Measurements from ENCODE around the gene FOXK1.
"Not testable (repeated sequence)": the region's sequence is repeated elsewhere in the genome, so short reads cannot be mapped to it uniquely, and the experiment has no call there.

The FOXK1 gene

DNA sequence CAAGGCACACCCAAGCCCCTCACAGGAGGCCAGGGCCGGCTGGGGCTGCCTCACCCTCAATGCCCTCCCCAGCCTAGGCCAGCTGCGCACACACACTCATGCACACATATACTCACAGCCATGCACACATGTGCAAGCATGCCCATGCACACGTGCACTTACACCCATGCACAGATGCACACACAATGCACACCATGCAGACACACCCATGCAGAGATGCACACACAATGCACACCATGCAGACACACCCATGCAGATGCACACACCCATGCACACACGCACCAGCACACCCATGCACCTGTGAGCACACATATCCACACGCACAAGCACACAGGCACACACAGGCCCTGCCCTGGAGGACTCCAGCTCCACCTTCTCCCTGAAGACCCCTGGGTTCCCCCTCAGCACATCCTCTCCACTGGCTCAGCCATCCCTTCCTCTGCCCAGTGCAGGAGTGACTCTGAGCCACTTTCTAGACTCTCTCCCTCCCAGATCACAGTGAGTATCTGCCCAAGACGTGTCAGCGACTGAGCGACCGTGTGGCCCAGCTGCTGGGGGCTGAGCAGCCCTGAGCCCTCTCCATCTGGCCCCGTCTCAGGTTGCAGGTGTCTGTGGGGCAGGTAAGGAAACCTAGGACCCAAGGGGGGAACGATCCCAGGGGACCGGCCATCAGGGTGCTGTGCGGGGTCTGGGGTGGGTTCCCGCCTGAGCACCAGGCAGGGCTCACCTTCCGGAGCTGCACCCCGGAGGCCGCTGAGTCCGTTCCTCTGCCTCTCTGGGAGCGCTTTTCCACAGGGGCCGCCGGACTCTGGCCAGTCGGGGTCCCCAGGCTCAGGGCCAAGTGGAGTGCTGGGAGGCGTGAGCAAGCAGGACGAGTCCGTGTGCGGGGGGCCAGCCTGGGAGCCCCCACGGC lies 119.1 kb downstream of the FOXK1 start:
- Histone ChIP-seq H2AFZ (ENCODE audit: low read length, unreplicated experiment) (no peak overlapping the region), H3K27me3 (ENCODE audit: insufficient read depth, low read length) (no peaks in the 10 kb centered on the region), H3K4me3 (ENCODE audit: low read depth, low read length) (no peak overlapping the region), H3K36me3 (ENCODE audit: insufficient read depth, low read length) (no peaks in the 10 kb centered on the region), H3K79me2 (ENCODE audit: control insufficient read depth, insufficient read depth, low read length, unreplicated experiment) (no peaks in the 10 kb centered on the region), H3K4me1 (ENCODE audit: control insufficient read depth, insufficient read depth, low read length, unreplicated experiment) (no peaks in the 10 kb centered on the region), H3K27ac (ENCODE audit: low read depth, low read length) (no peak overlapping the region)

DNA sequence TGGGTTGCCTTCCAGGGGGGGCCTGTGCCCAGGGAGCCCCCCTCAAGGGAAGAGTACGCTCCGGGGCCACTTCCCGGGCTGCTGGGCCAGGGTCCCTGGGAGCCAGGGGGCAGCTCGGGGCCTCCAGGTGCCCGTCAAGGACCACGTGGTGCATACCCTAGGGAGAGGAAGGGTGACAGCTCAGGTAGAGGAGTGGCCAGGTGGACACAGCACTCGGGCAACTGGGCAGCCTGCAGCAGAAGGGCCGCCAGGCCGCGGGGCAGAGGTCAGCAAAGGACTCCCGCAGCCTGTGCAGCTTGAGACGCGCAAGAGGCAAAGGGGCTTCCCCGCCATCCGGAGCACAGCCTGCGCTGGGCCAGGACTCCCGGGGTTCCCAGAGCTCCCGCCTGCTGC lies 119.7 kb downstream of the FOXK1 start:
- H2AFZ ChIP-seq (ENCODE audit: low read length, unreplicated experiment): no peak overlapping the region
- H3K27me3 ChIP-seq (ENCODE audit: insufficient read depth, low read length): no peaks in the 10 kb centered on the region
- H3K79me2 ChIP-seq (ENCODE audit: control insufficient read depth, insufficient read depth, low read length, unreplicated experiment): no peaks in the 10 kb centered on the region
- H3K27ac ChIP-seq (ENCODE audit: low read depth, low read length): no peak overlapping the region
- no peaks in the 10 kb centered on the region for H3K36me3 ChIP-seq (ENCODE audit: insufficient read depth, low read length)
- H3K4me1 ChIP-seq (ENCODE audit: control insufficient read depth, insufficient read depth, low read length, unreplicated experiment): no peaks in the 10 kb centered on the region
- no peak overlapping the region for H3K4me3 ChIP-seq (ENCODE audit: low read depth, low read length)

DNA sequence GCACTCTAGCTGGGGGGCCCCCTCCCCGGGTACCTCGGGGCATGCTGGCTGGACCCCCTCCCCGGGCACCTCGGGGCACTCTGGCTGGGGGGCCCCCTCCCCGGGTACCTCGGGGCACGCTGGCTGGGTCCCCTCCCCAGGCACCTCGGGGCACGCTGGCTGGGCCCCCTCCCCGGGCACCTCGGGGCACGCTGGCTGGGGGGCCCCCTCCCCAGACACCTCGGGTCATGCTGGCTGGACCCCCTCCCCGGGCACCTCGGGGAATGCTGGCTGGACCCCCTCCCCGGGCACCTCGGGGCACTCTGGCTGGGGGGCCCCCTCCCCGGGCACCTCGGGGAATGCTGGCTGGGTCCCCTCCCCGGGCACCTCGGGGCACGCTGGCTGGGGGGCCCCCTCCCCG lies 120.5 kb downstream of the FOXK1 start:
- not testable (repeated sequence) for H3K4me1 ChIP-seq (ENCODE audit: control insufficient read depth, insufficient read depth, low read length, unreplicated experiment); H2AFZ ChIP-seq (ENCODE audit: low read length, unreplicated experiment); H3K4me3 ChIP-seq (ENCODE audit: low read depth, low read length); H3K79me2 ChIP-seq (ENCODE audit: control insufficient read depth, insufficient read depth, low read length, unreplicated experiment); H3K36me3 ChIP-seq (ENCODE audit: insufficient read depth, low read length); H3K27ac ChIP-seq (ENCODE audit: low read depth, low read length); H3K27me3 ChIP-seq (ENCODE audit: insufficient read depth, low read length)

GRCh38 chr7:4803397-4804241 lies 121.5 kb downstream of the FOXK1 start:
- no peak overlapping the region for H2AFZ ChIP-seq (ENCODE audit: low read length, unreplicated experiment)
- no peaks in the 10 kb centered on the region for H3K4me1 ChIP-seq (ENCODE audit: control insufficient read depth, insufficient read depth, low read length, unreplicated experiment)
- H3K4me3 ChIP-seq (ENCODE audit: low read depth, low read length): no peak overlapping the region
- no peaks in the 10 kb centered on the region for H3K27me3 ChIP-seq (ENCODE audit: insufficient read depth, low read length)
- H3K27ac ChIP-seq (ENCODE audit: low read depth, low read length): no peak overlapping the region
- H3K79me2 ChIP-seq (ENCODE audit: control insufficient read depth, insufficient read depth, low read length, unreplicated experiment): no peaks in the 10 kb centered on the region
- H3K36me3 ChIP-seq (ENCODE audit: insufficient read depth, low read length): no peaks in the 10 kb centered on the region

GRCh38 chr7:4805110-4805983 lies 123.3 kb downstream of the FOXK1 start:
- no peaks in the 10 kb centered on the region for H3K36me3 ChIP-seq (ENCODE audit: insufficient read depth, low read length)
- no peak overlapping the region for H3K4me3 ChIP-seq (ENCODE audit: low read depth, low read length)
- no peaks in the 10 kb centered on the region for H3K4me1 ChIP-seq (ENCODE audit: control insufficient read depth, insufficient read depth, low read length, unreplicated experiment)
- no peak overlapping the region for H3K27ac ChIP-seq (ENCODE audit: low read depth, low read length)
- H3K27me3 ChIP-seq (ENCODE audit: insufficient read depth, low read length): no peaks in the 10 kb centered on the region
- H3K79me2 ChIP-seq (ENCODE audit: control insufficient read depth, insufficient read depth, low read length, unreplicated experiment): no peaks in the 10 kb centered on the region
- no peak overlapping the region for H2AFZ ChIP-seq (ENCODE audit: low read length, unreplicated experiment)

GRCh38 chr7:4805984-4806300 lies 123.8 kb downstream of the FOXK1 start:
- Histone ChIP-seq H3K36me3 (ENCODE audit: insufficient read depth, low read length) (no peaks in the 10 kb centered on the region), H3K27ac (ENCODE audit: low read depth, low read length) (no peak overlapping the region), H3K4me3 (ENCODE audit: low read depth, low read length) (no peak overlapping the region), H3K27me3 (ENCODE audit: insufficient read depth, low read length) (no peaks in the 10 kb centered on the region), H3K4me1 (ENCODE audit: control insufficient read depth, insufficient read depth, low read length, unreplicated experiment) (no peaks in the 10 kb centered on the region), H3K79me2 (ENCODE audit: control insufficient read depth, insufficient read depth, low read length, unreplicated experiment) (no peaks in the 10 kb centered on the region), H2AFZ (ENCODE audit: low read length, unreplicated experiment) (no peak overlapping the region)

DNA sequence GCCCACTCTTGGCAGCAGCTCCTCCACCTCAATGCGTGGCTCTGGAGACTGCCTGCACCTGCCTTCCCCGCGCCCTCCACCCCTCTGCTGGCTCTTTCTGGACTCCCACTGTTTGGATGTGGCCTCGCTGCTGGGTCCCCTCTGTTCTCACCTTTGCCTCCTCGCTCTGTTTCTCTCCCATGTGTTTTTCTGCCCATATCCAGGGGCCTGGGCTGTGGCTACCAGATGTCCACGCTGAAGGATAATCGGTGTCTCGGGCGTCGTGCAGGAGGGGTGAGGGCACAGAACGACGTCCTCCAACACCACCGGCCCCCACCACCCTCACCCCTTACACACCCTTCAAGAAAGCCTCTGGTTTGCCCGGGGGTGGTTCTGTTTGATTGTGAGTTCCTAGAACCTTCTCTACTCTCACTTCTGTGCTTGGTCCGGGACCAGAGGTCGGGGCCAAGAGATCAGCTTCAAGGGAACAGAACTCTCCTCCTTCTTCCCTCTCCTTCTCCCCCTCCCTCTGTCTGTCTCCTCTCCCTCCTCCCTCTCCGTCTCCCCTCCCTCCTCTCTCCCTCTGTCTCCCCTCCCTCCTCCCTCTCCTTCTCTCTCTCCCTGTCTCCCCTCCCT lies 125.0 kb downstream of the FOXK1 start:
- H3K79me2 ChIP-seq (ENCODE audit: control insufficient read depth, insufficient read depth, low read length, unreplicated experiment): no peaks in the 10 kb centered on the region
- H3K27me3 ChIP-seq (ENCODE audit: insufficient read depth, low read length): no peaks in the 10 kb centered on the region
- H2AFZ ChIP-seq (ENCODE audit: low read length, unreplicated experiment): no peak overlapping the region
- H3K27ac ChIP-seq (ENCODE audit: low read depth, low read length): no peak overlapping the region
- H3K36me3 ChIP-seq (ENCODE audit: insufficient read depth, low read length): no peaks in the 10 kb centered on the region
- no peak overlapping the region for H3K4me3 ChIP-seq (ENCODE audit: low read depth, low read length)
- no peaks in the 10 kb centered on the region for H3K4me1 ChIP-seq (ENCODE audit: control insufficient read depth, insufficient read depth, low read length, unreplicated experiment)

DNA sequence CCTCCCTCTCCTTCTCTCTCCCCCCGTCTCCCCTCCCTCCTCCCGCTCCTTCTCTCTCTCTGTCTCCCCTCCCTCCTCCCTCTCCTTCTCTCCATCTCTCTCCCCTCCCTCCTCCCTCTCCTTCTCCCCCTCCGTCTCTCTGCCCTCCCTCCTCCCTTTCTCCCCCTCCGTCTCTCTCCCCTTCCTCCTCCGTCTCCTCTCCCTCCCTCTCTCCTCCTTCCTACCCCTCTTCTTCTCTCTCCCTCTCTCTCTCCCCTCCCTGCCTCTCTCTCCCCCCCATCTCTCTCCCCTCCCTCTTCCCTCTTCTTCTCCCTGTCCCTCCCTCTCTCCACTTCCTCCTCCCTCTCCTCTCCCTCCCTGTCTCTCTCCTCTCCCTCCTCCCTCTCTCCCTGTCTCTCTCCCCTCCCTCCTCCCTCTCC lies 125.5 kb downstream of the FOXK1 start:
- Histone ChIP-seq H3K36me3 (ENCODE audit: insufficient read depth, low read length) (no peaks in the 10 kb centered on the region), H3K4me1 (ENCODE audit: control insufficient read depth, insufficient read depth, low read length, unreplicated experiment) (no peaks in the 10 kb centered on the region), H2AFZ (ENCODE audit: low read length, unreplicated experiment) (no peak overlapping the region), H3K27me3 (ENCODE audit: insufficient read depth, low read length) (no peaks in the 10 kb centered on the region), H3K4me3 (ENCODE audit: low read depth, low read length) (no peak overlapping the region), H3K79me2 (ENCODE audit: control insufficient read depth, insufficient read depth, low read length, unreplicated experiment) (no peaks in the 10 kb centered on the region), H3K27ac (ENCODE audit: low read depth, low read length) (no peak overlapping the region)

GRCh38 chr7:4808026-4808425 lies 125.9 kb downstream of the FOXK1 start:
- Histone ChIP-seq H3K36me3 (ENCODE audit: insufficient read depth, low read length) (no peaks in the 10 kb centered on the region), H3K27ac (ENCODE audit: low read depth, low read length) (no peak overlapping the region), H3K27me3 (ENCODE audit: insufficient read depth, low read length) (no peaks in the 10 kb centered on the region), H2AFZ (ENCODE audit: low read length, unreplicated experiment) (no peak overlapping the region), H3K79me2 (ENCODE audit: control insufficient read depth, insufficient read depth, low read length, unreplicated experiment) (no peaks in the 10 kb centered on the region), H3K4me3 (ENCODE audit: low read depth, low read length) (no peak overlapping the region), H3K4me1 (ENCODE audit: control insufficient read depth, insufficient read depth, low read length, unreplicated experiment) (no peaks in the 10 kb centered on the region)

- H3K4me1 ChIP-seq (ENCODE audit: control insufficient read depth, insufficient read depth, low read length, unreplicated experiment): no peaks in the 10 kb centered on the region
- no peak overlapping the region for H3K4me3 ChIP-seq (ENCODE audit: low read depth, low read length)
- no peaks in the 10 kb centered on the region for H3K27me3 ChIP-seq (ENCODE audit: insufficient read depth, low read length)
- no peaks in the 10 kb centered on the region for H3K79me2 ChIP-seq (ENCODE audit: control insufficient read depth, insufficient read depth, low read length, unreplicated experiment)
- no peak overlapping the region for H3K27ac ChIP-seq (ENCODE audit: low read depth, low read length)
- H3K36me3 ChIP-seq (ENCODE audit: insufficient read depth, low read length): no peaks in the 10 kb centered on the region
- no peak overlapping the region for H2AFZ ChIP-seq (ENCODE audit: low read length, unreplicated experiment)
Observed at GRCh38 chr7:4808565-4808964, 126.5 kb downstream of the FOXK1 start.

Measured in ACC112 (cell line).